Ishikawa (cell line): ENCODE measurements around the gene STIMATE.

Source experiments
- CREB1 ChIP-seq: IDR thresholded peaks from 2 replicates; pipeline ENCODE4 v1.6.1; 2012; ENCODE audit warnings: low read depth
- FOXM1 ChIP-seq: IDR thresholded peaks from 2 replicates; pipeline ENCODE4 v1.6.1; 2012; ENCODE audit warnings: low read depth, borderline replicate concordance
- TAF1 ChIP-seq: IDR thresholded peaks from 2 replicates; pipeline ENCODE4 v1.6.1; 2012; ENCODE audit warnings: low read depth, mild to moderate bottlenecking
- YY1 ChIP-seq: IDR thresholded peaks from 2 replicates; pipeline ENCODE4 v1.6.1; 2012; ENCODE audit warnings: low read depth

- TF ChIP-seq TAF1 = no peak
- no peak for TF ChIP-seq YY1
- no peak for TF ChIP-seq FOXM1
- no peak for TF ChIP-seq CREB1
These were observed 57.3 kb downstream of the STIMATE start for GRCh38 chr3:52839892-52840545.
